CD4-positive, alpha-beta T cell (primary cell): Measurements from ENCODE around the gene SARM1. TPM values are rescaled to one million over a fixed set of nuclear protein-coding genes. Genes with fewer than 3 reads are reported as not detected.

ENCODE experiments used
- ATAC-seq: fragments of 200-7000 bp; cut with Tn5 transposase; one replicate; pipeline ENCODE4 v1.10.0; 2022; ENCODE audit warnings: mild to moderate bottlenecking; ENCODE audit not compliant: poor library complexity
- CTCF ChIA-PET: fragments of 350-600 bp; sonication (Branson Sonifier 250); formaldehyde crosslinking; loops from one replicate; lab custom pipeline; 2021; ENCODE audit warnings: antibody characterized with exemption, inconsistent platforms; lab: Charles Lee
- POLR2A ChIA-PET: fragments of 350-600 bp; sonication (Branson Sonifier 250); formaldehyde crosslinking; loops from one replicate; lab custom pipeline; 2021; ENCODE audit warnings: antibody characterized with exemption, inconsistent platforms; lab: Charles Lee
- DNase-seq, 14 experiments: peaks; one replicate each; pipeline ENCODE4 v3.0.0-alpha.2; 2013 to 2020; ENCODE audit warnings: mixed read lengths in 2 of 14
- H3K27ac ChIP-seq, 2 donors: one replicate each; pipeline versions ENCODE4 v1.5.1 to v1.7.0; 2013; ENCODE audit warnings: low read length in 2 of 2, low read depth in 1 of 2, mild to moderate bottlenecking in 1 of 2
- H3K27me3 ChIP-seq, 2 experiments: 1 replicate in 1 of 2; 2 replicates in 1 of 2; pipeline versions ENCODE4 v1.6.1 to v1.7.0; 2013; ENCODE audit warnings: low read length in 2 of 2, control low read depth in 1 of 2, mild to moderate bottlenecking in 1 of 2, moderate library complexity in 1 of 2; ENCODE audit not compliant: insufficient read depth in 2 of 2, control insufficient read depth in 1 of 2
- H3K36me3 ChIP-seq: one replicate; pipeline ENCODE4 v1.6.1; 2013; ENCODE audit warnings: low read length, control low read depth; ENCODE audit not compliant: insufficient read depth
- H3K4me1 ChIP-seq: one replicate; pipeline ENCODE4 v1.6.1; 2013; ENCODE audit warnings: low read length, control low read depth; ENCODE audit not compliant: insufficient read depth
- H3K4me3 ChIP-seq: one replicate; pipeline ENCODE4 v1.5.1; 2013; ENCODE audit warnings: mild to moderate bottlenecking, low read length, moderate library complexity
- H3K9me3 ChIP-seq, 2 experiments: 1 replicate in 1 of 2; 2 replicates in 1 of 2; pipeline versions ENCODE4 v1.6.1 to v1.7.0; 2013; ENCODE audit warnings: low read length in 2 of 2, mild to moderate bottlenecking in 2 of 2, control low read depth in 1 of 2, moderate library complexity in 1 of 2; ENCODE audit not compliant: control insufficient read depth in 1 of 2, insufficient read depth in 1 of 2
- H3K27ac Mint-ChIP-seq: one replicate; pipeline ENCODE4 v1.8.0; 2020; ENCODE audit warnings: mixed read lengths
- H3K27me3 Mint-ChIP-seq: one replicate; pipeline ENCODE4 v1.8.0; 2021; ENCODE audit warnings: mixed read lengths
- H3K36me3 Mint-ChIP-seq: one replicate; pipeline ENCODE4 v1.8.0; 2021; ENCODE audit warnings: low read depth, mixed read lengths
- H3K4me1 Mint-ChIP-seq: one replicate; pipeline ENCODE4 v1.8.0; 2021; ENCODE audit warnings: low read depth, mixed read lengths
- H3K4me3 Mint-ChIP-seq: one replicate; pipeline ENCODE4 v1.8.0; 2020; ENCODE audit warnings: mild to moderate bottlenecking, mixed read lengths
- H3K9me3 Mint-ChIP-seq: one replicate; pipeline ENCODE4 v1.8.0; 2020; ENCODE audit warnings: mixed read lengths
- intact Hi-C, 2 experiments: fragments of 100-400 bp; cut with DNase I in 1 of 2; cut with micrococcal nuclease in 1 of 2; formaldehyde crosslinking; loops; one replicate each; pipeline versions ENCODE4 v1.15.1 to v1.9.0; 2023 to 2025; cut with DNase I, micrococcal nuclease
- total RNA-seq, 174 experiments: library from RNA in 2 of 174; stranded (reverse) in 2 of 174; gene quantifications; one replicate each; pipeline ENCODE4 v1.2.3 and lab custom pipeline; 2021 to 2026
- TF ChIP-seq, protein P1 (sequence below): fragments of 200-600 bp; IDR thresholded peaks from one replicate; pipeline ENCODE4 v1.8.0; 2022; ENCODE audit warnings: antibody characterized with exemption, mild to moderate bottlenecking

The SARM1 gene
- total RNA-seq, 2 experiments from 2014 or later = 12.5 to 15.4 TPM

DNA sequence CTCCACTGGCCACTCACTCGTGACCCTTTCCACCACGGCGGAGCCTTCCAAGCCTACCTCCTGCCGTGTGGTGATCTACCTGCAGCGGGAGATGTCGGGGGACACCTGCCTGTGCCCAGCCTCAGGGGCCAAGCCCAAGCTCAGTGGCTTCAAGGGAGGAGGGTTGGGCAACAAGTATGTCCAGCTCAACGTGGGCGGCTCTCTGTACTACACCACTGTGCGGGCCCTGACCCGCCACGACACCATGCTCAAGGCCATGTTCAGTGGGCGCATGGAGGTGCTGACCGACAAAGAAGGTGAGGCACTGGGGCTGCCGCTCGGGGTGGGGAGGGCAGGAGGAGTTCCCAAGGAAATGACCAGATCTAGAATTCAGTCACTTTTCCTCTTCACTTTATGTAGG, 32.1 kb upstream of the SARM1 start:
- no peak for ATAC-seq
- no peak for DNase-seq
- TF ChIP-seq, protein P1, sequence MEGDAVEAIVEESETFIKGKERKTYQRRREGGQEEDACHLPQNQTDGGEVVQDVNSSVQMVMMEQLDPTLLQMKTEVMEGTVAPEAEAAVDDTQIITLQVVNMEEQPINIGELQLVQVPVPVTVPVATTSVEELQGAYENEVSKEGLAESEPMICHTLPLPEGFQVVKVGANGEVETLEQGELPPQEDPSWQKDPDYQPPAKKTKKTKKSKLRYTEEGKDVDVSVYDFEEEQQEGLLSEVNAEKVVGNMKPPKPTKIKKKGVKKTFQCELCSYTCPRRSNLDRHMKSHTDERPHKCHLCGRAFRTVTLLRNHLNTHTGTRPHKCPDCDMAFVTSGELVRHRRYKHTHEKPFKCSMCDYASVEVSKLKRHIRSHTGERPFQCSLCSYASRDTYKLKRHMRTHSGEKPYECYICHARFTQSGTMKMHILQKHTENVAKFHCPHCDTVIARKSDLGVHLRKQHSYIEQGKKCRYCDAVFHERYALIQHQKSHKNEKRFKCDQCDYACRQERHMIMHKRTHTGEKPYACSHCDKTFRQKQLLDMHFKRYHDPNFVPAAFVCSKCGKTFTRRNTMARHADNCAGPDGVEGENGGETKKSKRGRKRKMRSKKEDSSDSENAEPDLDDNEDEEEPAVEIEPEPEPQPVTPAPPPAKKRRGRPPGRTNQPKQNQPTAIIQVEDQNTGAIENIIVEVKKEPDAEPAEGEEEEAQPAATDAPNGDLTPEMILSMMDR = no peak
- no peak overlapping the region for H3K27ac Mint-ChIP-seq
- Histone ChIP-seq H3K36me3 (peaks cover 52% of the 10 kb centered on the region), H3K27ac (no peak overlapping the region), H3K9me3 (peaks cover 0 to 3% of the 10 kb centered on the region in 2 experiments), H3K4me3 (no peak overlapping the region), H3K27me3 (no peaks in the 10 kb centered on the region), H3K4me1 (peaks cover 24% of the 10 kb centered on the region)
- intact Hi-C loops = loop anchor here in 1 of 2 experiments (5.0 to 10.0 kb wide), 3 partner anchors 297 to 505 kb away; partner anchors contain the start of genes BLTP2, FAM222B and NLK
- H3K4me1 Mint-ChIP-seq = peaks cover 41% of the 10 kb centered on the region
- no peaks in the 10 kb centered on the region for H3K27me3 Mint-ChIP-seq
- CTCF ChIA-PET = no interaction called here
- POLR2A ChIA-PET = interaction anchor here (0.6 kb wide), 1 partner anchor 10 kb away, joined by 4 read pairs; no protein-coding TSS in a partner anchor
- peaks cover 50% of the 10 kb centered on the region for H3K36me3 Mint-ChIP-seq
- H3K9me3 Mint-ChIP-seq = no peaks in the 10 kb centered on the region
- no peak overlapping the region for H3K4me3 Mint-ChIP-seq

DNA sequence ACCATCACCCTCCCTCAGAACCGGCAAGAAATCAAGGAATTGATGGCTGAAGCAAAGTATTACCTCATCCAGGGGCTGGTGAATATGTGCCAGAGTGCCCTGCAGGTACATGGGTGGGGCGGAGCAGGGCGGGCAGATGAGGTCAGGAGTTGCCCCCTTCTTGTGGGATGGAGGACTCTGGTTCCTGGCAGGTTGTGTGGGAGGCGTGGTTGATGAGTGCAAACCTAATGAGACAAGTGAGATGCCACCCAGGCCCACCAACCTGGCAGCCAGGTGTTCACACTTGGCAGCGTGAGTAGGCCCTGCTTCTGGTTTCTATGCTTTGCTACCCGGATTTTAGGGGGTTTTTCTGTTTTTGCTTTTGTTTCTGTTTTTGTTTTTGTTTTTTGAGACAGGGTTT, 31.1 kb upstream of the SARM1 start:
- Mint-ChIP-seq H3K9me3 (no peaks in the 10 kb centered on the region), H3K27ac (no peak overlapping the region), H3K36me3 (peaks cover 52% of the 10 kb centered on the region), H3K27me3 (no peaks in the 10 kb centered on the region), H3K4me1 (peaks cover 31% of the 10 kb centered on the region), H3K4me3 (no peak overlapping the region)
- Histone ChIP-seq H3K9me3 (peaks cover 0 to 3% of the 10 kb centered on the region in 2 experiments), H3K36me3 (peaks cover 62% of the 10 kb centered on the region), H3K27ac (no peak overlapping the region), H3K27me3 (no peaks in the 10 kb centered on the region), H3K4me1 (peaks cover 16% of the 10 kb centered on the region), H3K4me3 (no peak overlapping the region)
- ChIA-PET CTCF (no interaction called here), POLR2A (no interaction called here)
- DNase-seq (no peak), ATAC-seq (no peak)
- intact Hi-C loops = no loop called here
- TF ChIP-seq, protein P1 = no peak

GRCh38 chr17:28341516-28341915, 30.0 kb upstream of the SARM1 start:
- Mint-ChIP-seq H3K4me3 (no peak overlapping the region), H3K27ac (no peak overlapping the region), H3K27me3 (no peaks in the 10 kb centered on the region), H3K4me1 (peaks cover 21% of the 10 kb centered on the region), H3K9me3 (no peaks in the 10 kb centered on the region), H3K36me3 (peaks cover 59% of the 10 kb centered on the region)
- no peaks in the 10 kb centered on the region for H3K27me3 ChIP-seq
- intact Hi-C loops = no loop called here
- no peak overlapping the region for H3K4me3 ChIP-seq
- POLR2A ChIA-PET = no interaction called here
- H3K36me3 ChIP-seq = peaks cover 73% of the 10 kb centered on the region
- H3K27ac ChIP-seq = no peak overlapping the region
- ATAC-seq (no peak), DNase-seq (no peak)
- H3K9me3 ChIP-seq = peaks cover 0 to 3% of the 10 kb centered on the region in 2 experiments
- CTCF ChIA-PET = no interaction called here
- TF ChIP-seq, protein P1 = no peak
- H3K4me1 ChIP-seq = peaks cover 7% of the 10 kb centered on the region
